SK-N-SH treated with all-trans-retinoic acid at 6 μM for 48 hours (cell line): Measurements from ENCODE around the gene TOR1AIP1.
"Not testable (repeated sequence)": the region's sequence is repeated elsewhere in the genome, so short reads cannot be mapped to it uniquely, and the experiment has no call there.

Experiments
- ATAC-seq: fragments of 200-7000 bp; cut with Tn5 transposase; 3 replicates; pipeline ENCODE4 v1.9.1; 2020; ENCODE audit warnings: mild to moderate bottlenecking, moderate library complexity
- ARNTL ChIP-seq: fragments of 450-650 bp; formaldehyde crosslinking; IDR thresholded peaks from 2 replicates; pipeline ENCODE4 v1.5.0; 2020; ENCODE audit warnings: low read depth, mild to moderate bottlenecking, moderate library complexity, borderline replicate concordance
- BACH2 ChIP-seq: fragments of 250-450 bp; sonication (Bioruptor Pico); IDR thresholded peaks from 2 replicates; pipeline ENCODE4 v1.9.0; 2021; ENCODE audit warnings: mild to moderate bottlenecking, borderline replicate concordance
- CREB5 ChIP-seq: fragments of 250-450 bp; sonication (Bioruptor Pico); IDR thresholded peaks from 2 replicates; pipeline ENCODE4 v1.5.1; 2020; ENCODE audit warnings: low read depth, mild to moderate bottlenecking, moderate library complexity
- CSDC2 ChIP-seq: fragments of 250-450 bp; sonication (Bioruptor Pico); IDR thresholded peaks from 2 replicates; pipeline ENCODE4 v1.5.0; 2020; ENCODE audit warnings: mild to moderate bottlenecking, moderate library complexity
- ESRRG ChIP-seq: fragments of 250-450 bp; sonication (Bioruptor Pico); IDR thresholded peaks from 2 replicates; pipeline ENCODE4 v1.6.1; 2021; ENCODE audit warnings: mild to moderate bottlenecking
- GLIS3 ChIP-seq: fragments of 250-450 bp; sonication (Bioruptor Pico); IDR thresholded peaks from 2 replicates; pipeline ENCODE4 v1.5.0; 2020; ENCODE audit warnings: mild to moderate bottlenecking, moderate library complexity
- OSR1 ChIP-seq: fragments of 250-450 bp; sonication (Bioruptor Pico); IDR thresholded peaks from 2 replicates; pipeline ENCODE4 v1.8.0; 2022; ENCODE audit warnings: moderate library complexity, mild to moderate bottlenecking, inconsistent platforms
- PATZ1 ChIP-seq: fragments of 250-450 bp; sonication (Bioruptor Pico); IDR thresholded peaks from 2 replicates; pipeline ENCODE4 v1.8.0; 2020; ENCODE audit warnings: mild to moderate bottlenecking, moderate library complexity, borderline replicate concordance
- POU6F1 ChIP-seq: fragments of 250-450 bp; sonication (Bioruptor Pico); IDR thresholded peaks from 2 replicates; pipeline ENCODE4 v1.8.0; 2021; ENCODE audit warnings: low read depth, mild to moderate bottlenecking, moderate library complexity, borderline replicate concordance
- PPARA ChIP-seq: fragments of 250-450 bp; sonication (Bioruptor Pico); IDR thresholded peaks from 2 replicates; pipeline ENCODE4 v1.5.0; 2020; ENCODE audit warnings: mild to moderate bottlenecking, borderline replicate concordance
- RARB ChIP-seq: fragments of 250-450 bp; sonication (Bioruptor Pico); IDR thresholded peaks from 2 replicates; pipeline ENCODE4 v1.8.0; 2021; ENCODE audit warnings: mild to moderate bottlenecking, moderate library complexity
- TCF4 ChIP-seq: fragments of 250-450 bp; sonication (Bioruptor Pico); IDR thresholded peaks from 2 replicates; pipeline ENCODE4 v1.8.0; 2021; ENCODE audit warnings: mild to moderate bottlenecking, moderate library complexity, borderline replicate concordance
- TOX ChIP-seq: fragments of 250-450 bp; sonication (Bioruptor Pico); IDR thresholded peaks from 2 replicates; pipeline ENCODE4 v1.8.0; 2021; ENCODE audit warnings: mild to moderate bottlenecking, moderate library complexity, borderline replicate concordance
- ZC3H10 ChIP-seq: fragments of 250-450 bp; sonication (Bioruptor Pico); IDR thresholded peaks from 2 replicates; pipeline ENCODE4 v1.5.1; 2021; ENCODE audit warnings: mild to moderate bottlenecking, moderate library complexity
- ZFP3 ChIP-seq: fragments of 250-450 bp; sonication (Bioruptor Pico); IDR thresholded peaks from 2 replicates; pipeline ENCODE4 v1.5.0; 2020; ENCODE audit warnings: mild to moderate bottlenecking, moderate library complexity
- ZFP30 ChIP-seq: fragments of 450-650 bp; formaldehyde crosslinking; IDR thresholded peaks from 2 replicates; pipeline ENCODE4 v1.5.0; 2022; ENCODE audit warnings: mild to moderate bottlenecking, moderate library complexity
- ZNF565 ChIP-seq: fragments of 450-650 bp; formaldehyde crosslinking; conservative IDR thresholded peaks from 2 replicates; pipeline ENCODE4 v1.5.0; 2020; ENCODE audit warnings: low read depth, mild to moderate bottlenecking, moderate library complexity
- ZNF70 ChIP-seq: fragments of 450-650 bp; formaldehyde crosslinking; IDR thresholded peaks from 2 replicates; pipeline ENCODE4 v1.5.0; 2020; ENCODE audit warnings: mild to moderate bottlenecking, moderate library complexity
- ZNF8 ChIP-seq: fragments of 450-650 bp; formaldehyde crosslinking; IDR thresholded peaks from 2 replicates; pipeline ENCODE4 v1.5.0; 2020; ENCODE audit warnings: mild to moderate bottlenecking, moderate library complexity

TOR1AIP1 gene

GRCh38 chr1:179955287-179955680 lies 73.2 kb downstream of the TOR1AIP1 start:
- peak; percentile 33 for ATAC-seq
- no peak for TF ChIP-seq GLIS3
- no peak for TF ChIP-seq ZNF70
- no peak for TF ChIP-seq CSDC2 (CRISPR knock-in tag)

GRCh38 chr1:179955731-179956130 lies 73.6 kb downstream of the TOR1AIP1 start:
- no peak for ATAC-seq
- TF ChIP-seq RARB (CRISPR knock-in tag): no peak
- no peak for TF ChIP-seq POU6F1 (CRISPR knock-in tag)
- TF ChIP-seq PPARA (CRISPR knock-in tag): no peak

GRCh38 chr1:179958359-179958758 lies 76.3 kb downstream of the TOR1AIP1 start:
- no peak for TF ChIP-seq TCF4
- TF ChIP-seq ZNF565: no peak
- no peak for TF ChIP-seq ESRRG
- no peak for TF ChIP-seq OSR1 (CRISPR knock-in tag)
- no peak for TF ChIP-seq ZFP30 (CRISPR knock-in tag)
- no peak for TF ChIP-seq ZC3H10
- no peak for TF ChIP-seq CSDC2 (CRISPR knock-in tag)
- TF ChIP-seq ZNF70: no peak
- no peak for TF ChIP-seq BACH2
- no peak for TF ChIP-seq ZNF8 (CRISPR knock-in tag)
- TF ChIP-seq PATZ1: no peak
- TF ChIP-seq, all 23 proteins: peak for 0

GRCh38 chr1:179962168-179962567 lies 80.1 kb downstream of the TOR1AIP1 start:
- TF ChIP-seq ZNF8 (CRISPR knock-in tag): peak; percentile 32; the same call in 1 of the 2 replicates
- not testable (repeated sequence) for ATAC-seq

More at GRCh38 chr1:179958359-179958758, 76.3 kb downstream of the TOR1AIP1 start:
- ATAC-seq: no peak

- TF ChIP-seq ZFP30 (CRISPR knock-in tag) (no peak), BACH2 (no peak), TOX (CRISPR knock-in tag) (no peak), ESRRG (no peak), CREB5 (CRISPR knock-in tag) (no peak), ZC3H10 (no peak)
- no peak for ATAC-seq
Observed at GRCh38 chr1:179966551-179966950, 84.5 kb downstream of the TOR1AIP1 start.

GRCh38 chr1:179968284-179968993 lies 86.4 kb downstream of the TOR1AIP1 start:
- no peak for TF ChIP-seq OSR1 (CRISPR knock-in tag)
- no peak for TF ChIP-seq POU6F1 (CRISPR knock-in tag)
- TF ChIP-seq ZFP3 (CRISPR knock-in tag): no peak
- TF ChIP-seq PATZ1: no peak
- no peak for TF ChIP-seq ARNTL (CRISPR knock-in tag)
- no peak for TF ChIP-seq PPARA (CRISPR knock-in tag)
- ATAC-seq: no peak
